Common myeloid progenitor, CD34-positive (primary cell): Measurements from ENCODE around the gene IL11RA.
A peak's percentile ranks its signal among the peaks of the same experiment; 100 is the strongest.

Experiments
- CTCF ChIA-PET: fragments of 350-600 bp; sonication (Branson Sonifier 250); formaldehyde crosslinking; loops from one replicate; lab custom pipeline; 2021; ENCODE audit warnings: antibody characterized with exemption; lab: Charles Lee
- POLR2A ChIA-PET: fragments of 350-600 bp; sonication (Branson Sonifier 250); formaldehyde crosslinking; loops from one replicate; lab custom pipeline; 2021; ENCODE audit warnings: antibody characterized with exemption; lab: Charles Lee
- DNase-seq, 3 donors: peaks; one replicate each; pipeline versions ENCODE4 v3.0.0 to v3.0.0-alpha.2; 2013
- H3K27ac ChIP-seq, 2 experiments: 1 replicate in 1 of 2; 2 replicates in 1 of 2; pipeline ENCODE4 v1.7.0; 2013; ENCODE audit warnings: inconsistent platforms in 2 of 2, low read length in 2 of 2, mild to moderate bottlenecking in 2 of 2, low read depth in 1 of 2, moderate library complexity in 1 of 2; ENCODE audit not compliant: severe bottlenecking in 2 of 2, insufficient read depth in 1 of 2, poor library complexity in 1 of 2
- H3K27me3 ChIP-seq, 5 experiments: replicated peaks in 2 of 5; 1 replicate in 3 of 5; 2 replicates in 2 of 5; pipeline versions ENCODE4 v1.6.1 to v1.7.0; 2013; ENCODE audit warnings: low read length in 4 of 5, mild to moderate bottlenecking in 2 of 5, moderate library complexity in 2 of 5, inconsistent platforms in 1 of 5; ENCODE audit not compliant: insufficient read depth in 5 of 5, control insufficient read depth in 4 of 5
- H3K36me3 ChIP-seq, 4 experiments: 1 replicate in 2 of 4; 2 replicates in 2 of 4; pipeline versions ENCODE4 v1.6.1 to v1.7.0; 2013; ENCODE audit warnings: low read length in 3 of 4, control low read depth in 1 of 4, mild to moderate bottlenecking in 1 of 4; ENCODE audit not compliant: control insufficient read depth in 4 of 4, insufficient read depth in 4 of 4
- H3K4me1 ChIP-seq, 4 experiments: 1 replicate in 3 of 4; 2 replicates in 1 of 4; pipeline versions ENCODE4 v1.6.1 to v1.7.1; 2013; ENCODE audit warnings: low read length in 3 of 4, mild to moderate bottlenecking in 3 of 4, control low read depth in 1 of 4, inconsistent platforms in 1 of 4, moderate library complexity in 1 of 4; ENCODE audit not compliant: control insufficient read depth in 4 of 4, insufficient read depth in 4 of 4; ENCODE audit errors: control extremely low read depth in 1 of 4
- H3K4me3 ChIP-seq, 7 experiments: 1 replicate in 4 of 7; 2 replicates in 3 of 7; pipeline versions ENCODE4 v1.5.1 to v1.7.0; 2013; ENCODE audit warnings: mild to moderate bottlenecking in 7 of 7, low read length in 6 of 7, moderate library complexity in 6 of 7, inconsistent platforms in 2 of 7, low read depth in 2 of 7, control low read depth in 1 of 7; ENCODE audit not compliant: insufficient read depth in 4 of 7, control insufficient read depth in 1 of 7; ENCODE audit errors: extremely low read depth in 1 of 7
- H3K9me3 ChIP-seq, 5 experiments: 1 replicate in 4 of 5; 2 replicates in 1 of 5; pipeline versions ENCODE4 v1.6.1 to v1.7.1; 2013; ENCODE audit warnings: low read length in 4 of 5, mild to moderate bottlenecking in 2 of 5, inconsistent platforms in 1 of 5, low read depth in 1 of 5, moderate library complexity in 1 of 5; ENCODE audit not compliant: control insufficient read depth in 4 of 5, insufficient read depth in 2 of 5; ENCODE audit errors: control extremely low read depth in 1 of 5
- WGBS: methylation state at CpG from one replicate; pipeline ENCODE4 v1.1.5; 2013; ENCODE audit not compliant: insufficient coverage; 5-methylcytosine and 5-hydroxymethylcytosine counted together

The IL11RA gene

DNA sequence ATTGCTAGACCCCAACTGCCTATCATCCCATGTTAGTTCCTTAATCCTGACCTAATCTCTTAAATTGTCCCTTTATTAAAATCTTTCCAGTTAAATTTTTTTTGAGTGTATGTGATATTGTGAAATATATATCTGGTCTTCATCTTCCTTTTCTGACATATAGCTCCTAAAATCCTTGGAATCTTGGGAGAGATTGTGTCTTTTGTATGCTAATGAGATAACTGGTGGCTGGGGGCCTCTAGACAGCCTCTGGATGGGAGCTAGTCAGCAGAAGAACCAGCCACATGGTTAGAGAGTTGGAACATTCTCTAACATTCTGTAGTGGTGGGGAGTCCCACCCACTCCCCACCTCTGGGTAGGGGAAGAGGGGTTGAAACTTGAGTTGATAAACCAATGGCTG is 42.8 kb downstream of the IL11RA start:
- no peak for DNase-seq

DNA sequence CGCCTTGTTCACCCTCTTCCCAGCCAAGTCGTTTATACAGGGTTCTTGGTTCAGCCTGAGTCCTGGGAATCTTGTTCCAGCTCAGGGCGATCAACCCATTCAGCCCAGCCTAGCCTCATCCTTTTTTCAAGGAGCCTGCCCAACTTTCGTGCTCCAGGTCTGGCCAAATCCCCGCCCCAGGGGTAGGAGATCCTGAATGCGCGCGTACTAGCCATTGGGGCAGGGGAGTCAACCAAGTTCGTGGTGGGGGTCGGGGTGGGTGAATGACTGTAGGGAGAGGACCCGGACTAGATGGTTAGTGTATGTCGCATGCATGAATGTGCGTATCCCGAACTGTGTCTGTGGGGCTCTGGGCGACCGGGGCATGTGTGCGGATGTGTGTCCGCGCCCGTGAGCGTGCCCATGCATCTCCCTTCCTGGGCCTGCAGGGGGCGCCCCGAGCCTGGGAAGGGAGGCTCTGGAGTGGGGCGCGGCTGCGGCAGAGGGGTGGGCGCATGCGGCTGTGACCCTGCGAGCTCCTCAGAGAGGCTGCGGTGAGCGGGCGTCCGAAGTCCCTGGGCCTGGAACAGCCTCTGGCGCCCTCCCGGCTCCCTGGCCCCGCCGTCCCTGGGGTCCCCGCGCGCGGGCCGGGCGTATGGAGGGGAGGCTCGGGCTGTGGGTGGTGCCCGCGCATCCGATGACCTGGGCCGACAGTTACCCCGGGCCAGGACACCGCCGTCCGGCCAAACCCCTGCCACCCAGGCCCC is 49.2 kb downstream of the IL11RA start:
- H3K27ac ChIP-seq = no peak overlapping the region
- peaks cover 3 to 11% (median 10%) of the 10 kb centered on the region in 5 experiments for H3K27me3 ChIP-seq
- H3K36me3 ChIP-seq = no peaks in the 10 kb centered on the region
- WGBS = 12% methylated on average over 49 of the region's 52 CpGs
- DNase-seq = peak; percentile 62 to 82 (median 79)
- peak overlapping the region; percentile 19 to 80 (median 60) for H3K4me3 ChIP-seq
- H3K4me1 ChIP-seq = peaks cover 3 to 13% (median 8%) of the 10 kb centered on the region in 4 experiments
- ChIA-PET CTCF (interaction anchor here (1.0 to 9.8 kb wide), 7 partner anchors 12 to 579 kb away, joined by 3 to 220 read pairs (median 12); partner anchors contain the start of genes CCL19, CCL27 and GALT), POLR2A (no interaction called here)
- no peaks in the 10 kb centered on the region for H3K9me3 ChIP-seq

More for the DNA sequence above, 42.8 kb downstream of the IL11RA start:
- ChIA-PET POLR2A (no interaction called here), CTCF (interaction anchor here (1.0 to 5.3 kb wide), 3 partner anchors 8 to 20 kb away, joined by 4 to 43 read pairs (median 27); no protein-coding TSS in a partner anchor)
- Histone ChIP-seq H3K36me3 (no peaks in the 10 kb centered on the region), H3K4me1 (peaks cover 3 to 22% (median 16%) of the 10 kb centered on the region in 4 experiments), H3K27ac (no peak overlapping the region), H3K27me3 (peaks cover 0 to 3% (median 1%) of the 10 kb centered on the region in 5 experiments), H3K4me3 (no peak overlapping the region), H3K9me3 (peaks cover 0 to 5% (median 0%) of the 10 kb centered on the region in 5 experiments)

DNA sequence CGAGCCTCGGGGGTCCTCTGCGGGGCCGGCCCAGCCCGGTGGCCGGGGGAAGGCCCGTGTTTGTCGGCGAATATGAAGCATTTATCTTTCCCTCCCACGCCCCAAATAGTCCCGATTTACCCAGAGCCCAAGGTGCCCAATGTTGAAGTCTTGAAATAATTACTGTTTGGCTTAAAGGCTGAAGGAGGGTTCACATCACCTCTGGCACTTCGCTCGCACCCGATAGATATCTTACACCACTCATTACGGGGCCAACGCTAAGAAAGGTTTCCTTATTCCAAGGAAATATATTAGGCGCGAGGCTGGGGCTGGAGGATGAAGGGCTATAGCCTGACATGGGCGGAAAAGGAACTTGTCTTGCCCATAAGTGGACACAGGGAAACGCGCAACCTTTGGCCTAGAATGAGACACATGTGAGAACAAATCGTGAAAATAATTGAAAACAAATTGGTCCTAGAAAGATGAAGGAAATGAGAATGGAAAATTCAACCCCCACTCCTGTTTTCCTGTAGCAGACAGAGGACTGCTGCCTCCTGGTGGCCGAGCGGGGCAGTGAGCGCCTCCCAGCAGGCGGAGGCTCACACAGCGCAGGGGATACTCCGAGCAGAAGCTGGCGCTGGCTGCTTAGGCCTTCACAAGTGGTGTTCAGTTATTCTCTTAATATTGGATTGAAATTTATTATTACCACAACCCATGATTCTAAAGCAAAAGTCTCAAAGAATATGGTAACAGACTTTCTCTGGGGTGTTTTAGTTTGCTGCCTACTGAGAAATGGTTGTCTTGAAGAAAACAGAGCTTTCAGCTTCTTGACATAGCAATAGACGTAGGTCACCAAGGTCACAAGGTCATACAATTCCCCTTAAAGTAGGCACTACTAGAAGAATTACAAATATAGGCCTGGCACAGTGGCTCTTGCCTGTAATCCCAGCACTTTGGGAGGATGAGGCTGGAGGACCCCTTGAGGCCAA is 50.1 kb downstream of the IL11RA start:
- ChIA-PET CTCF (interaction anchor here (0.7 to 9.8 kb wide), 20 partner anchors 9 to 580 kb away, joined by 3 to 220 read pairs (median 4); partner anchors contain the start of genes CCL19, CCL27 and DCTN3), POLR2A (interaction anchor here (1.1 kb wide), 1 partner anchor 27 kb away, joined by 3 read pairs; no protein-coding TSS in a partner anchor)
- H3K9me3 ChIP-seq = no peaks in the 10 kb centered on the region
- peaks cover 3 to 13% (median 8%) of the 10 kb centered on the region in 4 experiments for H3K4me1 ChIP-seq
- under 1% methylated on average over 19 of the region's 30 CpGs for WGBS
- H3K27ac ChIP-seq = no peak overlapping the region
- peak overlapping the region; percentile 19 to 80 (median 60) for H3K4me3 ChIP-seq
- no peaks in the 10 kb centered on the region for H3K36me3 ChIP-seq
- DNase-seq = peak; percentile 74 to 82 (median 75)
- peaks cover 3 to 11% (median 10%) of the 10 kb centered on the region in 5 experiments for H3K27me3 ChIP-seq

DNA sequence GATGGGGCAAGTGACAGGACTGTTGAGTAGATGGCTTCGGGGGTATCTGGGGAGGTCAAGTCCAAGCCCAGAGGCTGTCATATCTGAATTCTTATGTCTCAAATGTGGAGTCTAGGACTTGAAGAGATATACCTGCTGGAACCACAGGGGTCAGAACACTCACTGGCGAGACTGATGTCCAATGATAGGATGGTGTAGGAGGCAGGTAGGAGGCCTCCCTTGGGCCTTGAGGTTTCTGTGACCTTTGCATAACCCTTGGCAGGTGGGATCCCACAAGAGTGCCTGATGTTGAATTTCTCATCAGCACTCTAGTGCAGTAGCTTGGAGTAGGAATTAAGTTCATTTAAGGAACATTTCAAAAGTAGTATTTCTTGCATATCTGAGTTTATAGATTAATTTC is 55.1 kb downstream of the IL11RA start:
- Histone ChIP-seq H3K9me3 (no peaks in the 10 kb centered on the region), H3K4me3 (no peak overlapping the region), H3K4me1 (peaks cover 0 to 2% (median 0%) of the 10 kb centered on the region in 4 experiments), H3K27ac (no peak overlapping the region), H3K27me3 (peaks cover 0 to 4% (median 0%) of the 10 kb centered on the region in 5 experiments), H3K36me3 (no peaks in the 10 kb centered on the region)
- DNase-seq = no peak
- ChIA-PET POLR2A (no interaction called here), CTCF (interaction anchor here (1.1 to 1.5 kb wide), 2 partner anchors 9 to 33 kb away, joined by 3 to 4 read pairs; no protein-coding TSS in a partner anchor)
- 94% methylated on average over 2 of the region's 2 CpGs for WGBS

DNA sequence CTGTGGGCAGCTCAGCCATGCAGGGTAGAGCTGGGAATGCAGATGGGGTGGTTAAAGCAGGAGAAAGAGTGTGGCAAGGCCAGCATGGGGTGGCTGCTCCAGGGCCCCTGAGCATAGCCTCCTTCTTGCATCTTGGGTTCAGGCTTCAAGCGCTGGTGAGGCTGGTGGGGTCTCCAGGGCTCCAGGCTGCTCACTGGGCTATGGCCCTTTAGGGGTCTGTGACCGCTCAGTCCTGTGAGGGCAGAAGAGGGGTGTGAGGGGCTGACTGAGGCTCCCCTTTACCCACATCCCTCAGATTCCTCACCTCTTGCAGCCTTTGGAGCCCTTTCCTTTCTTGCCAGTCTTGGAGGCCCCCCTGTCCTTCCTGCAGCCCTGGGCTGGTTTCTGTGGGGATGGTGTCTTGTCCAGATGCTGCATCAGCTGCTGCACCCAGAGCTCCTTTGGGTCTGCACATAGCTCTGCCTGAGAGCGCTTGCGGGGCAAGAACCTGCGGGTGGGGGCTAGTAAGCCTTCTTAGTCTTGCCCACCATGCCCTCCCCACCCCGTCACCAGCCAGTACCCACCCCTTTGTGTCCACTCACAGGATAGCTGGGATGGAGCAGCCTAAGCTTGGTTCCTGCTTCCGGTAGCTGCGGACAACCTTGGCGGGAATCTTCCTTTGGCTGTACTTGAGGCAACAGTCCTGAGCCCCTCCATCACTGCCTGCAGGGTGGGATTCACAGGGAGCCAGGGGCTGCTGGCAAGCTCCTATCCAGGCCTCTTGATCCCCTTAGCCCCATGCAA is 57.4 kb downstream of the IL11RA start:
- Histone ChIP-seq H3K27ac (no peak overlapping the region), H3K36me3 (no peaks in the 10 kb centered on the region), H3K4me1 (no peaks in the 10 kb centered on the region), H3K4me3 (no peak overlapping the region), H3K27me3 (peaks cover 0 to 5% (median 2%) of the 10 kb centered on the region in 5 experiments), H3K9me3 (no peaks in the 10 kb centered on the region)
- no peak for DNase-seq
- ChIA-PET CTCF (interaction anchor here (0.7 to 1.3 kb wide), 2 partner anchors 17 to 27 kb away, joined by 3 read pairs; no protein-coding TSS in a partner anchor), POLR2A (no interaction called here)
- WGBS = 100% methylated on average over 5 of the region's 9 CpGs

DNA sequence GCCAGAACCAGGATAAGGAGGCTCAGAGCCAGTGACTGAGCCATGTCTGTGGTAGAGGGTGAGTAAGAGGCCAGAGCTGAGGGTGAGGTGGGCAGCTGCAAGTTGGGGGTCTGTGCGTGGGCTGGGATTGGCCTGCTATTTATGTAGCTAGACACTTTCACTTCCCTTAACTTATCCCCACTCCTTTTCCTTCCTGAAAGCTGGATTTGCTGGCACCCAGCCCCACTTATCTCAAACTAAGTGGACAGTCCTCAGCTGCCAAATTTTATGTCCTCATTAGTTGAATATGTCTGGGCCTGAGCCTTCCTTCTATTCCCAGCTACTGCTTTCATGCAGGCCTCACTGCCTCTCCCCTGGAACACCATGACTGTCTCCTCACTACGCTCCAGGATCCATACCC is 58.0 kb downstream of the IL11RA start, which contains the start of gene CCL21:
TSS of gene CCL21 (minus strand) at position 114 of the 400 bp plus-strand sequence. CDS start at position 44, 70 bp downstream.
- no CpG with 5 or more reads among the region's 2 CpGs for WGBS
- no peak within 1 kb of the TSS for H3K4me3 ChIP-seq
- POLR2A ChIA-PET = no interaction called here
- no peaks in the 10 kb centered on the region for H3K4me1 ChIP-seq
- CTCF ChIA-PET = interaction anchor here (0.7 kb wide), 1 partner anchor 26 kb away, joined by 3 read pairs; no protein-coding TSS in a partner anchor
- no peak for DNase-seq
- no peak within 1 kb of the TSS for H3K27ac ChIP-seq
- H3K9me3 ChIP-seq = no peaks in the 10 kb centered on the region
- peaks cover 0 to 6% (median 4%) of the 10 kb centered on the region in 5 experiments for H3K27me3 ChIP-seq
- no peaks in the 10 kb centered on the region for H3K36me3 ChIP-seq
